Measurements from ENCODE around the gene MARCHF6.
"Not testable (repeated sequence)": the region's sequence is repeated elsewhere in the genome, so short reads cannot be mapped to it uniquely, and the experiment has no call there.

MARCHF6 gene

GRCh38 chr5:10381803-10382202 lies 28.3 kb downstream of the MARCHF6 start:
- DNase-seq (ENCODE audit: low spot score): no peak

GRCh38 chr5:10384483-10384882 lies 31.0 kb downstream of the MARCHF6 start:
- DNase-seq (ENCODE audit: low spot score): no peak

DNA sequence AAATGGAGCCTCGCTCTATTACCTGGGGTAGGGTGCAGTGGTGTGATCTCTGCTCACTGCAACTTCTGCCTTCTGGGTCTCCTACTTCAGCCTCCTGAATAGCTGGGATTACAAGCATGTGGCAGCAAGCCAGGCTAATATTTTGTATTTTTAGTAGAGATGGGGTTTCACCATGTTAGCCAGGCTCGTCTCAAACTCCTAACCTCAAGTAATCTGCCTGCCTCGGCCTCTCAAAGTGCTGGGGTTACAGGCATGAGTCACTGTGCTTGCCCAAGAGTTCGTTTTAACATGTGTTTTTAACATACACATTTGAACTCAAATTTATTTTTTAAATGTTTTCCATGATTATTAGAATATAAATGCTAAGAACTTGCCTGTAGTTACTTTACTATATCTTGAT lies 34.2 kb downstream of the MARCHF6 start:
- DNase-seq (ENCODE audit: low spot score): no peak

DNA sequence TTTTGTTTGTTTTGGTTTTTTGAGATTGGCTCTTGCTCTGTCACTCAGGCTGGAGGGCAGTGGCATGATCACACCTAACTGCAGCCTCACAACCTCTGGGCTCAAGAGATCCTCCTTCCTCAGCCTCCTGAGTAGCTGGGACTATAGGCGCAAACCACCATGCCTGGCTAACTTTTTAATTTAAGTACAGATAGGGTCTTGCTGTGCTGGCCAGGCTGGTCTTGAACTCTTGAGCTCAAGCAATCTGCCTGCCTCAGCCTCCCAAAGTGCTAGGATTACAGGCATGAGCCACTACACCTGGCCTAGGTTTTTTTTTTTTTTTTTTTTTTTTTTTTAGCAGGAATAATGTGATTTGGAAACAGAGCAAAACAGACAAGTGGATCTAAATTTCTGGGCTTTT lies 37.6 kb downstream of the MARCHF6 start:
- no peak for DNase-seq (ENCODE audit: low spot score)

DNA sequence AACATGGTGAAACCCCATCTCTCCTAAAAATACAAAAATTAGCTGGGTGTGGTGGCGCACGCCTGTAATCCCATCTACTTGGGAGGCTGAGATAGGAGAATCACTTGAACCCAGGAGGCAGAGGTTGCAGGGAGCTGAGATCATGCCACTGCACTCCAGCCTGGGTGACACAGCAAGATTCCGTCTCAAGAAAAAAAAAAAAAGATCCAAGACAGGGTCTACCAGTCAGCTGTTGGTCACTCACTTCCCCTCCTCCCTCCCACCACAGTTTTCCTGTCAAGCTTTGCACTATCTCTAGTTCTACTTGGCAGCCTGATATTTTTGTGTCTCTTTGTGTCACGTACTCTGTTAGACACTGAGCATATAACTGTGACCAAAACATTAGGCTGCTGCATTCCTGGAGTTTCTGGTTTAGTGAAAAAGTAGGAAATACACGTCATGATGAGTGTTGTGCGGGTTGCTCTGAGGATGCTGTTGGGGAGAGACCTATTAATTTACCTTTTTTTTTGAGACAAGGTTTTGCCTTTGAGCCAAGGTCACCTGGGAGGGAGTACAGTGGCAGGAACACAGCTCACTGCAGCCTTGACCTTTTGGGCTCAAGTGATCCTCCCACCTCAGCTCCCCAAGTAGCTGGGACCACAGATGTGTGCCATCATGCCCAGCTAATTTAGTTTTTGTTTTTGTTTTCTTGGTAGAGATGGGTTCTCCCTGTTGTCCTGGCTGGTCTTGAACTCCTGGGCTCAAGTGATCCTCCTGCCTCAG lies 39.3 kb downstream of the MARCHF6 start:
- not testable (repeated sequence) for DNase-seq (ENCODE audit: low spot score)

DNA sequence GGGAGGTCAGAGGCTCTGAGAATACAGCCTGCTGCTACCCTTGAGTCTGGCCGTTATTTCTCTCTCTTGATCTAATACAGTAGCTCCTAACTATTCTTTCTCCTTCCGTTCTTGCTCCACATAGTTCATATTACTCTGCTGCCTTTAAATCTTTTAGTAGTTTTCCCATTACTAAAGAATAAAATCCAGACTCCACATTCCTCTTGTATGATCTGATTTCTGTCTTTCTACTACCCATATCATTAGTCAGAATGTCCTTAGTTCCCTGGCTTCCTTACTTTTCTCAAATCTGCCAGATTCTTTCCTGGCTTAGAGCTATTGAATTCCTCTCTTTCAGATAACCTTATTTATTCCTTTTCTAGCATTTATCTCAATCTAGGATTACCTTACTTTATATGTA lies 40.0 kb downstream of the MARCHF6 start:
- DNase-seq (ENCODE audit: low spot score): no peak

- no peak for DNase-seq (ENCODE audit: low spot score)
Observed at GRCh38 chr5:10396552-10396951, 43.1 kb downstream of the MARCHF6 start.

DNA sequence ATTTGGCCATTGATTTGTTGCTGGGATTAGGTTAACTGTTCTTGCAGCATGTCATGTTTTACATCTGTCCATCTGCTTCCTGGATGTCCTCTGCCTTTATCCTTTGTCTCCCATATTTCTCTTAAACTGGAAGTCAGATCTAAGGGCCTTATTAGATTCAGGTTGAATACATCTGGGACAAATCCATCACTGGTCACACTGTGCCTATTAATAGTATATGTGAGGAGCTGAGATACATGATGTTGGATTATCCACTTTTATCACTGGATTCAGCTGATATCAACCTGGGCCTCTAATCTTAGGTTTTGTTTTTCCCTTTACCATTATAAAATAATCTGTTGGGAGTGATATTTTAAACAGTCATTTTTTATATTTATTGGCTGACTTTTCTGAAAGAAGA lies 46.3 kb downstream of the MARCHF6 start:
- no peak for DNase-seq (ENCODE audit: low spot score)

DNA sequence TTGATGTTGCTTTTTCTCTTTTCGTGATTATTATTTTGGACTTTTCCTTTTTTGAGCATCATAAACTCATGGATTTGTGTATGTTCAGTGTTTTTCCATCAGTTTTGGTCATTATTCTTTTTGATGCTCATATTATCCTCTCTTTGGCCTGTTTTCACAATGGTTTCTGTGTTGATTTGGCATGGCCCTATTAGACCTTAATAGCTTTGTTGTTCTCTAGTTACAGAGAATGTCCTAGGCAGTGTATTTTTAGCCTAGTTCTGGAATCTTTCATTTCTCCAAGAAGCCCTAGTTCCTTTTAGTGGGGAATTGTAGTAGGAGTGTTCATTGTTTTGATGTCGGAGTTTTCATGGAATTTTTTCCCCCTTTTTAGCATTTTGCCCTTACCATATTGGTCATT lies 46.9 kb downstream of the MARCHF6 start:
- DNase-seq (ENCODE audit: low spot score): no peak

GRCh38 chr5:10400831-10401230 lies 47.3 kb downstream of the MARCHF6 start:
- no peak for DNase-seq (ENCODE audit: low spot score)

GRCh38 chr5:10401498-10401897 lies 48.0 kb downstream of the MARCHF6 start:
- no peak for DNase-seq (ENCODE audit: low spot score)
